GM19099 (cell line): Measurements from ENCODE around the gene TLE1.

ENCODE experiments used
- POLR2A ChIP-seq: IDR thresholded peaks from 3 replicates; pipeline ENCODE4 v1.6.1; 2011; ENCODE audit warnings: low read depth; ENCODE audit not compliant: insufficient read length; ENCODE audit errors: extremely low read depth

Gene TLE1

GRCh38 chr9:81619353-81620001, 69.9 kb downstream of the TLE1 start:
- no peak for TF ChIP-seq POLR2A

DNA sequence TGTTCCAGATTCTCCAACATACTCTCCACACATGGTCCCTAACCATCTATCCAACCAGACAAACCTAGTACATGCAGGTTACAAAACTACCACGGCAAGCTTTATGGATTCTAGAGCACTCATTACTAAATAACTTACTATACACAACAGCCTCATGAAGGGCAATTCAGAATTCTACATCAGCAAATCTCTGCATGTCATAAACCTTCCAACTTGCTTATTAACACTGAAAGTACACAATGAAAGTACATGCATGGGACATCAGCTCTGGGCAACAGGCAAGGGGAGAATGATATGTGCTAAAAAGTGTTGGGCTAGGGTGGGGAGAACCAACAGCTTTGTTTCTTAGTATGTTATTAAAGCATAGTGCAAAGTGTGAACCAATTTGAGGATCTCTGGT, 70.4 kb downstream of the TLE1 start:
- no peak for TF ChIP-seq POLR2A

DNA sequence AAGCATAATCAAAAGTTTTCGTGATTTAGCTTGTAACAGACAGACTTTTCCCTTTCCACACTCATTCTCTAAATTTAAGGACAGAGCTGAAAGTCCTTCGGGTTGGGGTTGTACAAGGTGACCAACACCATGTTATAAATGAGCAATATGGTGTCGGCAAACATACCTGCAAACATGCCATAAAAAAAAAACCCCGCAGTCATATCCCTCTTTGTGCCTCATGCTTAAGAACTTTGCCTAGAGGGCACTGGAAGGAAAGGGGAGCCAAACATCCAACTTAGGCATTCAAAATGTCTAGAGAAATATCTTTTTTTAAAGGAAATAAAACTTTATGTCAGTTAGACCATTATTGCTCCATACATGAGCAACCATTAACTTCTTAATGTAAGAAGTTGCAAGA, 73.2 kb downstream of the TLE1 start:
- TF ChIP-seq POLR2A = no peak

- TF ChIP-seq POLR2A = no peak
Observed at GRCh38 chr9:81614335-81614734, 75.0 kb downstream of the TLE1 start.

DNA sequence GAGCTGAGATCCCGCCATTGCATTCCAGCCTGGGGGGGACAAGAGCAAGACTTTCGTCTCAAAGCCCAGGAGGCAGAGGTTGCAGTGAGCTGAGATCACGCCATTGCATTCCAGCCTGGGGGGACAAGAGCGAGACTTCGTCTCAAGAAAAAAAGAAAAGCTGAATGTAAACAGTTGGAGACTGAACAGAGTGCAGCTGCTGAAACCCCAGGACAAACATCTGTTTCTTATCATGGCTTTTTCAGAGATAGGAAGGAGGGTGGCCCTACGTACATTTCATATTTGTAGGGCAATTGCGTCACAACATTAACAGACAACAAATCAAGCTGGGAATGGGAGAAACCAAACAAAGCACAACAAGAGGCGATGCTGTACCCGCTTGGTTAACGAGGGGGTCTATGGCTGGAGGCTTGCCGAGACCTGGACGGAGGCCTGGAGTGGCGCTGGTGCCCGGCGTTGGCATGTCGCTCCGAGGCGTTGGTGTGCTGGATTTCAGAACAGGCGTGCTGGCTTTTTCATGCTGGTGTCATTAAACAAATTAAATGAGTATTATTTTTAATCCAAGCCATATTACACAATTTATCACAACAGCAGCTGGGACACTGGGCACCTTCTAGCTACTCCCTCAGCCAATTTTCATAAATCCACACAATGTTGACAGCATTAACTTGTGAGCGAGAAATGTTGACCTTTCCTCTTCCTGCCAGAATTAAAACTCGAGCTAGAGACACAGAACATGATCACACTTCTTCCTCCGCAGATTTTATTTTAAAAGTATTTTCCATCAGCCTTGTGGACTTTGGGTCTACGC, 76.1 kb downstream of the TLE1 start:
- no peak for TF ChIP-seq POLR2A

DNA sequence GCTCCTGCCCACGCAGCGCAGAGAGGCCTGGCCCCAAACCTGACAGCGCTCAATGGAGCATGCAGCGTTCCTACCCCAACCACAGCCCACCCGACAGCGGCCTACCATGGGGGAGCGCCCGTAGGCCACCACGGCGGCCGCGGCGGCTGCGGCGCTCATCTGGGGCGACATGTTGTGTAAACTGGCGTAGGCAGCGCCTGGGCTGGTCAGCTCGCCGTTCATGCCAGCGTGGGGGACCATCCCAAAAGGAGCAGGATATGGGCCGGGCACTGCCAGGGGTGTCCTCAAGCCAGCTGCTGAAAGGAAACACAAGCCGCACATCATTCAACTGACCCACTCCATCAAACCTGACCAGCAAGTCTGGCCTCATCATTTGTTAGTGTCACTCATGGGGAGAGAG, 77.7 kb downstream of the TLE1 start:
- TF ChIP-seq POLR2A = no peak

DNA sequence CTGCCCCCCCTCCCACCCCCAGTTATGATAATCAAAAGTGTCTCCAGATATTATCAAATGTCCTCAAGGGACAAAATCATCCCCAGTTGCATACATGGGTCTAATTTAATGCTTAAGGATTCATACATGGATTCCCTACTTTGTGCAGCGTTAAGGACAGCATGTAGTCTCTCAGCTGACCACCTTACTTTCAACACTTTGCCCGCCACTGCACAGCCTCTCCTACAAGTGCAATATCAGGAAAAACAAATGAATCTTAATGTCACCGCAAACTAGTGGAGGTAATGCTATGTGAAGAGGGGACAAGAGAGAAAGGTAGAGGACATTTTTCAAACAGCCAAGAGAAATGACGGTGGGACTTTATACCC, 78.6 kb downstream of the TLE1 start:
- TF ChIP-seq POLR2A = no peak

DNA sequence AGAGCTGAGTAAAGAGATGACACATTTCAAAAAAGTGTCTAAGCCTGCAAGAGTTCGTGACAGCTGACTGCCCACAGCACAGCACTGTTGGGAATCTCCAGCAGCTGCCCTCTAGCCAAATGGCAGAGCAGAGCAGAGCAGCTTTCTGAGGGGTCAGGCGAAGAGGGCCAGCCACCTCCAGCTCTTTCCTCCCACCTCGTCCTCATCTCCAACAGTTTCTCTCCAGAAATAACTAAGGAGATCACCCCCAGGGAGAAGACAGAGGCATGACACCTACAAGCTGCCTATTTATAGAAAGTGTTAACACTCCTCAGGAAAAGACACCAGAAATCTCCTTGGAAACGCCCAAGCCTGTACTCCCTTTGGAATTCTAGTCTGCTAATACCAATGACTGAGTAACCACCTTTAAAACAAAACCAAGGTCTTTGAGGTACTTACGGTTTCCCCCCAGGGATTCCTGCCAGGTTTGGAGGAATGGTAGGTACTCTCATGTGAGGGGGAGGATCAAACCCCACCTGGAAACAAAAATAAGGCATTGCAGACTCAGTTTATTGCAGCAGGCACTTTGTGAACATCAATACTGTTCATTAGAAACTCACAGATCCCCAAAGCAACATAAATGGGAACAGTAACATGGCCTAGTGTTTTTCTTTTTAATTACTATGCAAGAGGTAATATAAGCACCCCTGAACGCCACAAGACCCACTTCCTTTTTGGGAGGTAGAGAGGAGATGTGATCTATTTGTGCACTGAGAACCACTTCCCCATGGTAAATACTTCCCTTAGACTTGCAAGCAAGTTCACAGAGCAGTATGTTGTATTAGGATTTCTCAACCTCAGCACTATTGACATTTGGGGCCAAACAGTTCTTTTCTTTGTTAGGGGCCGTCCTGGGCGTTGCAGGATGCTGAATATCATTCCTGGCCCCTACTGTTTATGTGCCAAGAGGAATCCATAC, 79.3 kb downstream of the TLE1 start:
- TF ChIP-seq POLR2A = no peak

- no peak for TF ChIP-seq POLR2A
Observed at GRCh38 chr9:81608289-81608657, 81.1 kb downstream of the TLE1 start.

- no peak for TF ChIP-seq POLR2A
Observed at GRCh38 chr9:81607593-81608288, 81.6 kb downstream of the TLE1 start.

GRCh38 chr9:81605170-81605670, 84.1 kb downstream of the TLE1 start:
- TF ChIP-seq POLR2A = no peak

DNA sequence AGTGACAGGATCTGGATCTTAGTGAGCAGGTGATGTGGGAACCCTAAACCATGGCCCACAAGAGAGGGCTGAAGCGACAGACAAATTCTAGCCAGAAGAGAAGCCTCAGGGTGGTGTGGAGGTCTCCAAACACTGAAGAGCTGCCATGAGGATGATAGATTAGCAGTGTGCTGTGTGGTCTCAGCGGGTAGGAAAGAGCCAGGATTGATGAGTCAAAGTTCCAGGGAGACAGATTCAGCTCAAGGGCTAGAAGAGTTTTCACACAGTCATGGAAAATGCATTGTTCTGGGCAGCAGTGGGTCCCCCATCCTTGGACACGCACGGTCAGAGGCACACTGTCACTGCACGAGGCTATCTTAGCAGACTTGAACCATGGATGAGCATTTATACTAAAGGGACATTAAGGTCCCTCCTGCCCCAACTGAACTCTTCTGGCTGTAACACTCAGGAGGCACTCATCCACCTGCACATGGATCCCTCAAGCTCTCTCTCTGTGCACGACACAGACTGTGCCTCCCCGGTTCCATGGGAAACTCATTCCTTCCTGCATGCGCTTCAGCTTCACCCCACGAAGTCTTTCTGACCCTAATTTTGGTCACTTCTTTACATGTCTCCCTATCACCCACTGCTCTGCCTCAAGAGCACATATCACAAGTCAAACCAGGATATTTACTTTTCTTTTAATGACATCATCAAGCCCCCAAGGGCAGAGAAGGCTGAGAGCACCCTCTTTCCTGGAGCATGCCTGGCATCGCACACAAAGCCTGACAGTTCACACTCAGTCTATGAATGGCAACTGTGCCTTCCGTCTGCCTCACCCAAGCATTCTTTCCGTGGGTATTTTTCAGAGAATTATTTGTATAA, 84.8 kb downstream of the TLE1 start:
- TF ChIP-seq POLR2A = no peak

DNA sequence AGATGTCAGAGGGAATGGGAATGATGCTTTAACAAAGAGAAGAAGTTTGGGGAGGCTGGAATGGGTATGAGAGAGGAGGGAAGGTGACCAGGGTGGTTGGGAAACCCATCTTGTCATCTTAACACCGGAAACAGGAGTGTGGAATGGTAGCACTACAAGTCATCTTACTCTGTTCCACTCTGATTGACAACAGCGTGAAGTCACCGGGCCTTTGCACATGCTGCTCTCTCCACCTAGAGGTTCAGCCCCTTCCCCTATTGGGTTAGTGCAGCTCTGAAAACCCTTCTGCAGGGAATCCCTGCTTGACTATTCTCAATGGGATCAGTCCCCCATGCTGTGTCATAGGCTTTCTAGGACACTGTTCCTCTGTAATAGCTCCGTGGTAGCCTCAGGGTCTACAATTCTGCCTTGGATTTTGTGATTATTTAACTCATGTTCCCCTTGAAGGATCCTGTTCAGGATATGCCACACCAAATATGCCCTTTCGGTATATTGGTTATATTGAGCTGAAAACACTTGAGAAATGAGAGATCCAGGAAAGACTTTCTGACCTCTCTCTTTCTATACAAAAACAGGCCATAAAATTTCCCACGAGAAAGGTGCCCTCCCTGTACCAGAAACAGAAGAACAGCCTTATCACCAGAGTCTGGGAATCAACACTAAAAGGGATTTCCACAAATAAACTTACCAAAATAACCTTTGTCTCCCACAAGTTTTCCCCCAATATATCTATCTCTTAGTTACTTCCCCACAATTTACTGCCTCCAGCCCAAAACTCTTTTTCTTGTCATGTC, 86.3 kb downstream of the TLE1 start:
- no peak for TF ChIP-seq POLR2A
